ENCODE measurements around the gene MTA1. TPM values are rescaled to one million over a fixed set of nuclear protein-coding genes. Genes with fewer than 3 reads are reported as not detected.

Gene MTA1
- total and polyA plus RNA-seq, 2 of the 8 experiments (the other 6 are each of a cell fraction or from before 2014, with no cell fraction given): 73.9 to 221 TPM

DNA sequence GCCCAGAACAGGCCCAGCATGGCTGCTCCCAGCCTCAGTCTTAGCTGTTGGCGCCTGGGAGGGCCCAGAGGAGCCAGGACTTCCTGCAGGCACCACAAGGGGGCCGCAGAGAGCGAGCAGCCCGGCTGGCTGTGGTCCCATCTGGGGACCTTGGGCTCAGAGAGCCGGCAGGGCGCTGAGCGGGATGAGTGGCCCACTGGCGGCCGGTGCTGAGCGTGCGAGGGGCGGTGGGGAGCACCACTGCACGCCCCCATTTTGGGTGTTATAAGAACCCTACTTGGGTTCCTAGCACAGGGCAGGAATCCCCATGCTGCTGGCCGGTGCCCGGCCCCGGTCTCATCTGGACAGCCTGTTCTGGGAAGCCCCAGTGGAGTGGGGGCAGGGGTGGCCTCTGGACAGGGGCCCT lies 29.1 kb downstream of the MTA1 start (continued):
- TF ChIP-seq, protein P1, sequence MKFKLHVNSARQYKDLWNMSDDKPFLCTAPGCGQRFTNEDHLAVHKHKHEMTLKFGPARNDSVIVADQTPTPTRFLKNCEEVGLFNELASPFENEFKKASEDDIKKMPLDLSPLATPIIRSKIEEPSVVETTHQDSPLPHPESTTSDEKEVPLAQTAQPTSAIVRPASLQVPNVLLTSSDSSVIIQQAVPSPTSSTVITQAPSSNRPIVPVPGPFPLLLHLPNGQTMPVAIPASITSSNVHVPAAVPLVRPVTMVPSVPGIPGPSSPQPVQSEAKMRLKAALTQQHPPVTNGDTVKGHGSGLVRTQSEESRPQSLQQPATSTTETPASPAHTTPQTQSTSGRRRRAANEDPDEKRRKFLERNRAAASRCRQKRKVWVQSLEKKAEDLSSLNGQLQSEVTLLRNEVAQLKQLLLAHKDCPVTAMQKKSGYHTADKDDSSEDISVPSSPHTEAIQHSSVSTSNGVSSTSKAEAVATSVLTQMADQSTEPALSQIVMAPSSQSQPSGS (IDR thresholded peaks at IDR 0.05; ENCODE audit: low read length): no peak
- no peak for TF ChIP-seq SP1 (IDR thresholded peaks at IDR 0.05; ENCODE audit: low read depth, low read length)
- peak; percentile 43 to 65; a peak in 3 of 4 replicates for TF ChIP-seq RAD21 (IDR thresholded peaks at IDR 0.05 in 1 of 2, conservative IDR thresholded peaks at IDR 0.05 in 1 of 2; ENCODE audit: low read depth in 2 of 2, low read length in 2 of 2)
- TF ChIP-seq GABPA (IDR thresholded peaks at IDR 0.05; ENCODE audit: borderline replicate concordance, insufficient read depth, low read length): peak; percentile 85; the same call in 1 of the 2 replicates
- TF ChIP-seq, protein P2, sequence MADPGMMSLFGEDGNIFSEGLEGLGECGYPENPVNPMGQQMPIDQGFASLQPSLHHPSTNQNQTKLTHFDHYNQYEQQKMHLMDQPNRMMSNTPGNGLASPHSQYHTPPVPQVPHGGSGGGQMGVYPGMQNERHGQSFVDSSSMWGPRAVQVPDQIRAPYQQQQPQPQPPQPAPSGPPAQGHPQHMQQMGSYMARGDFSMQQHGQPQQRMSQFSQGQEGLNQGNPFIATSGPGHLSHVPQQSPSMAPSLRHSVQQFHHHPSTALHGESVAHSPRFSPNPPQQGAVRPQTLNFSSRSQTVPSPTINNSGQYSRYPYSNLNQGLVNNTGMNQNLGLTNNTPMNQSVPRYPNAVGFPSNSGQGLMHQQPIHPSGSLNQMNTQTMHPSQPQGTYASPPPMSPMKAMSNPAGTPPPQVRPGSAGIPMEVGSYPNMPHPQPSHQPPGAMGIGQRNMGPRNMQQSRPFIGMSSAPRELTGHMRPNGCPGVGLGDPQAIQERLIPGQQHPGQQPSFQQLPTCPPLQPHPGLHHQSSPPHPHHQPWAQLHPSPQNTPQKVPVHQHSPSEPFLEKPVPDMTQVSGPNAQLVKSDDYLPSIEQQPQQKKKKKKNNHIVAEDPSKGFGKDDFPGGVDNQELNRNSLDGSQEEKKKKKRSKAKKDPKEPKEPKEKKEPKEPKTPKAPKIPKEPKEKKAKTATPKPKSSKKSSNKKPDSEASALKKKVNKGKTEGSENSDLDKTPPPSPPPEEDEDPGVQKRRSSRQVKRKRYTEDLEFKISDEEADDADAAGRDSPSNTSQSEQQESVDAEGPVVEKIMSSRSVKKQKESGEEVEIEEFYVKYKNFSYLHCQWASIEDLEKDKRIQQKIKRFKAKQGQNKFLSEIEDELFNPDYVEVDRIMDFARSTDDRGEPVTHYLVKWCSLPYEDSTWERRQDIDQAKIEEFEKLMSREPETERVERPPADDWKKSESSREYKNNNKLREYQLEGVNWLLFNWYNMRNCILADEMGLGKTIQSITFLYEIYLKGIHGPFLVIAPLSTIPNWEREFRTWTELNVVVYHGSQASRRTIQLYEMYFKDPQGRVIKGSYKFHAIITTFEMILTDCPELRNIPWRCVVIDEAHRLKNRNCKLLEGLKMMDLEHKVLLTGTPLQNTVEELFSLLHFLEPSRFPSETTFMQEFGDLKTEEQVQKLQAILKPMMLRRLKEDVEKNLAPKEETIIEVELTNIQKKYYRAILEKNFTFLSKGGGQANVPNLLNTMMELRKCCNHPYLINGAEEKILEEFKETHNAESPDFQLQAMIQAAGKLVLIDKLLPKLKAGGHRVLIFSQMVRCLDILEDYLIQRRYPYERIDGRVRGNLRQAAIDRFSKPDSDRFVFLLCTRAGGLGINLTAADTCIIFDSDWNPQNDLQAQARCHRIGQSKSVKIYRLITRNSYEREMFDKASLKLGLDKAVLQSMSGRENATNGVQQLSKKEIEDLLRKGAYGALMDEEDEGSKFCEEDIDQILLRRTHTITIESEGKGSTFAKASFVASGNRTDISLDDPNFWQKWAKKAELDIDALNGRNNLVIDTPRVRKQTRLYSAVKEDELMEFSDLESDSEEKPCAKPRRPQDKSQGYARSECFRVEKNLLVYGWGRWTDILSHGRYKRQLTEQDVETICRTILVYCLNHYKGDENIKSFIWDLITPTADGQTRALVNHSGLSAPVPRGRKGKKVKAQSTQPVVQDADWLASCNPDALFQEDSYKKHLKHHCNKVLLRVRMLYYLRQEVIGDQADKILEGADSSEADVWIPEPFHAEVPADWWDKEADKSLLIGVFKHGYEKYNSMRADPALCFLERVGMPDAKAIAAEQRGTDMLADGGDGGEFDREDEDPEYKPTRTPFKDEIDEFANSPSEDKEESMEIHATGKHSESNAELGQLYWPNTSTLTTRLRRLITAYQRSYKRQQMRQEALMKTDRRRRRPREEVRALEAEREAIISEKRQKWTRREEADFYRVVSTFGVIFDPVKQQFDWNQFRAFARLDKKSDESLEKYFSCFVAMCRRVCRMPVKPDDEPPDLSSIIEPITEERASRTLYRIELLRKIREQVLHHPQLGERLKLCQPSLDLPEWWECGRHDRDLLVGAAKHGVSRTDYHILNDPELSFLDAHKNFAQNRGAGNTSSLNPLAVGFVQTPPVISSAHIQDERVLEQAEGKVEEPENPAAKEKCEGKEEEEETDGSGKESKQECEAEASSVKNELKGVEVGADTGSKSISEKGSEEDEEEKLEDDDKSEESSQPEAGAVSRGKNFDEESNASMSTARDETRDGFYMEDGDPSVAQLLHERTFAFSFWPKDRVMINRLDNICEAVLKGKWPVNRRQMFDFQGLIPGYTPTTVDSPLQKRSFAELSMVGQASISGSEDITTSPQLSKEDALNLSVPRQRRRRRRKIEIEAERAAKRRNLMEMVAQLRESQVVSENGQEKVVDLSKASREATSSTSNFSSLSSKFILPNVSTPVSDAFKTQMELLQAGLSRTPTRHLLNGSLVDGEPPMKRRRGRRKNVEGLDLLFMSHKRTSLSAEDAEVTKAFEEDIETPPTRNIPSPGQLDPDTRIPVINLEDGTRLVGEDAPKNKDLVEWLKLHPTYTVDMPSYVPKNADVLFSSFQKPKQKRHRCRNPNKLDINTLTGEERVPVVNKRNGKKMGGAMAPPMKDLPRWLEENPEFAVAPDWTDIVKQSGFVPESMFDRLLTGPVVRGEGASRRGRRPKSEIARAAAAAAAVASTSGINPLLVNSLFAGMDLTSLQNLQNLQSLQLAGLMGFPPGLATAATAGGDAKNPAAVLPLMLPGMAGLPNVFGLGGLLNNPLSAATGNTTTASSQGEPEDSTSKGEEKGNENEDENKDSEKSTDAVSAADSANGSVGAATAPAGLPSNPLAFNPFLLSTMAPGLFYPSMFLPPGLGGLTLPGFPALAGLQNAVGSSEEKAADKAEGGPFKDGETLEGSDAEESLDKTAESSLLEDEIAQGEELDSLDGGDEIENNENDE (IDR thresholded peaks at IDR 0.05; ENCODE audit: insufficient replicate concordance, low read length): no peak
- TF ChIP-seq BACH1 (IDR thresholded peaks at IDR 0.05; ENCODE audit: low read length): no peak

Data from H1 (cell line).